ENCODE results near the gene SLC25A43.
"Not testable (repeated sequence)": the region's sequence is repeated elsewhere in the genome, so short reads cannot be mapped to it uniquely, and the experiment has no call there.

Gene SLC25A43

GRCh38 chrX:119488749-119489148 is 89.6 kb downstream of the SLC25A43 start:
- H3K4me3 Mint-ChIP-seq: no peak overlapping the region
- no peaks in the 10 kb centered on the region for H3K4me1 Mint-ChIP-seq (ENCODE audit: low read depth)
- no peak overlapping the region for H3K27ac Mint-ChIP-seq
- DNase-seq: no peak
- no peaks in the 10 kb centered on the region for H3K36me3 Mint-ChIP-seq (ENCODE audit: low read depth)
- H3K27me3 Mint-ChIP-seq: peaks cover 4% of the 10 kb centered on the region
- H3K9me3 Mint-ChIP-seq: no peaks in the 10 kb centered on the region

- no peaks in the 10 kb centered on the region for H3K36me3 Mint-ChIP-seq (ENCODE audit: low read depth)
- no peaks in the 10 kb centered on the region for H3K4me1 Mint-ChIP-seq (ENCODE audit: low read depth)
- no peak for DNase-seq
- no peak overlapping the region for H3K4me3 Mint-ChIP-seq
- H3K27ac Mint-ChIP-seq: no peak overlapping the region
- no peaks in the 10 kb centered on the region for H3K9me3 Mint-ChIP-seq
- H3K27me3 Mint-ChIP-seq: peaks cover 1% of the 10 kb centered on the region
These were observed 90.3 kb downstream of the SLC25A43 start for GRCh38 chrX:119489212-119490074.

- H3K9me3 Mint-ChIP-seq: no peaks in the 10 kb centered on the region
These were observed 93.3 kb downstream of the SLC25A43 start for GRCh38 chrX:119492463-119492862.

GRCh38 chrX:119493851-119494495 is 94.8 kb downstream of the SLC25A43 start:
- H3K27me3 Mint-ChIP-seq; H3K27ac Mint-ChIP-seq; H3K9me3 Mint-ChIP-seq; DNase-seq; H3K4me3 Mint-ChIP-seq; H3K4me1 Mint-ChIP-seq (ENCODE audit: low read depth); H3K36me3 Mint-ChIP-seq (ENCODE audit: low read depth): not testable (repeated sequence)

More at GRCh38 chrX:119492463-119492862, 93.3 kb downstream of the SLC25A43 start:
- DNase-seq: no peak
- Mint-ChIP-seq H3K36me3 (ENCODE audit: low read depth) (no peaks in the 10 kb centered on the region), H3K27ac (no peak overlapping the region), H3K4me3 (no peak overlapping the region), H3K4me1 (ENCODE audit: low read depth) (peaks cover 8% of the 10 kb centered on the region), H3K27me3 (peaks cover 3% of the 10 kb centered on the region)

- H3K9me3 Mint-ChIP-seq: no peaks in the 10 kb centered on the region
- H3K36me3 Mint-ChIP-seq (ENCODE audit: low read depth): no peaks in the 10 kb centered on the region
- peaks cover 3% of the 10 kb centered on the region for H3K27me3 Mint-ChIP-seq
- H3K4me3 Mint-ChIP-seq: no peak overlapping the region
- DNase-seq: no peak
- H3K4me1 Mint-ChIP-seq (ENCODE audit: low read depth): peaks cover 8% of the 10 kb centered on the region
- H3K27ac Mint-ChIP-seq: peak overlapping the region; percentile 1
These were observed 96.9 kb downstream of the SLC25A43 start for GRCh38 chrX:119495734-119496726.

- no peak for DNase-seq
- Mint-ChIP-seq H3K27ac (no peak overlapping the region), H3K27me3 (peaks cover 3% of the 10 kb centered on the region), H3K9me3 (no peaks in the 10 kb centered on the region), H3K4me1 (ENCODE audit: low read depth) (peaks cover 11% of the 10 kb centered on the region), H3K36me3 (ENCODE audit: low read depth) (no peaks in the 10 kb centered on the region), H3K4me3 (no peak overlapping the region)
These were observed 98.0 kb downstream of the SLC25A43 start for GRCh38 chrX:119497185-119497584.

GRCh38 chrX:119500061-119500800 is 101.1 kb downstream of the SLC25A43 start:
- Mint-ChIP-seq H3K27me3 (peaks cover 3% of the 10 kb centered on the region), H3K4me3 (no peak overlapping the region), H3K36me3 (ENCODE audit: low read depth) (no peaks in the 10 kb centered on the region)

GRCh38 chrX:119501511-119502148 is 102.5 kb downstream of the SLC25A43 start:
- DNase-seq: no peak
- Mint-ChIP-seq H3K36me3 (ENCODE audit: low read depth) (no peaks in the 10 kb centered on the region), H3K4me1 (ENCODE audit: low read depth) (peaks cover 12% of the 10 kb centered on the region), H3K27ac (no peak overlapping the region), H3K4me3 (no peak overlapping the region), H3K9me3 (no peaks in the 10 kb centered on the region), H3K27me3 (no peaks in the 10 kb centered on the region)

More at GRCh38 chrX:119500061-119500800, 101.1 kb downstream of the SLC25A43 start:
- H3K4me1 Mint-ChIP-seq (ENCODE audit: low read depth): peaks cover 19% of the 10 kb centered on the region
- no peaks in the 10 kb centered on the region for H3K9me3 Mint-ChIP-seq
- no peak for DNase-seq
- H3K27ac Mint-ChIP-seq: no peak overlapping the region

- peaks cover 10% of the 10 kb centered on the region for H3K4me1 Mint-ChIP-seq (ENCODE audit: low read depth)
- no peaks in the 10 kb centered on the region for H3K27me3 Mint-ChIP-seq
- H3K27ac Mint-ChIP-seq: peak overlapping the region; percentile 69
- no peaks in the 10 kb centered on the region for H3K36me3 Mint-ChIP-seq (ENCODE audit: low read depth)
- no peak overlapping the region for H3K4me3 Mint-ChIP-seq
- no peaks in the 10 kb centered on the region for H3K9me3 Mint-ChIP-seq
- peak; percentile 39 for DNase-seq
These were observed 103.8 kb downstream of the SLC25A43 start for GRCh38 chrX:119502727-119503483.

- Mint-ChIP-seq H3K4me1 (ENCODE audit: low read depth) (peaks cover 10% of the 10 kb centered on the region), H3K27ac (no peak overlapping the region), H3K4me3 (no peak overlapping the region), H3K36me3 (ENCODE audit: low read depth) (no peaks in the 10 kb centered on the region), H3K9me3 (no peaks in the 10 kb centered on the region), H3K27me3 (no peaks in the 10 kb centered on the region)
- no peak for DNase-seq
These were observed 104.3 kb downstream of the SLC25A43 start for GRCh38 chrX:119503484-119503861.
